ENCODE measurements around the gene LRMDA.

The LRMDA gene

DNA sequence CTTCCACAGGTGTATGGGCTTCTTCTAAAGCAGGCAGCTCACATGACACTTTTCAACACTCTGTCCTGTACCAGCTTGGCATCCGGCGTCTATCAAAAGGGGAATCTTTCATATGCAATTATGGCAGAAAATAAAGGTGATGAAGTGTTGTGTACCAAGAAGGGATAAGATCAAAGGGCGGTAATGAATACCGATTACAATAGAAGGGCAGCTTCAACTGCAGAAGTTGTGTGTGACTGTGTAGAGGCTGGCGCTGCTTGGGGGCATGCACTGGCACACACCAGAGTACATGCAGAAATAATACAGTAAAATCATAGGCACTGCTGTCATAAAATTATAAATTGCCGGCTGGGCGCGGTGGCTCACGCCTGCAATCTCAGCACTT is 744.7 kb downstream of the LRMDA start (continued):
- TF ChIP-seq, protein P1, sequence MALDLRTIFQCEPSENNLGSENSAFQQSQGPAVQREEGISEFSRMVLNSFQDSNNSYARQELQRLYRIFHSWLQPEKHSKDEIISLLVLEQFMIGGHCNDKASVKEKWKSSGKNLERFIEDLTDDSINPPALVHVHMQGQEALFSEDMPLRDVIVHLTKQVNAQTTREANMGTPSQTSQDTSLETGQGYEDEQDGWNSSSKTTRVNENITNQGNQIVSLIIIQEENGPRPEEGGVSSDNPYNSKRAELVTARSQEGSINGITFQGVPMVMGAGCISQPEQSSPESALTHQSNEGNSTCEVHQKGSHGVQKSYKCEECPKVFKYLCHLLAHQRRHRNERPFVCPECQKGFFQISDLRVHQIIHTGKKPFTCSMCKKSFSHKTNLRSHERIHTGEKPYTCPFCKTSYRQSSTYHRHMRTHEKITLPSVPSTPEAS (tag by site-specific recombination; IDR thresholded peaks at IDR 0.05), result no peak
- TF ChIP-seq MEIS1 (CRISPR knock-in tag; IDR thresholded peaks at IDR 0.05; ENCODE audit: borderline replicate concordance), result no peak

DNA sequence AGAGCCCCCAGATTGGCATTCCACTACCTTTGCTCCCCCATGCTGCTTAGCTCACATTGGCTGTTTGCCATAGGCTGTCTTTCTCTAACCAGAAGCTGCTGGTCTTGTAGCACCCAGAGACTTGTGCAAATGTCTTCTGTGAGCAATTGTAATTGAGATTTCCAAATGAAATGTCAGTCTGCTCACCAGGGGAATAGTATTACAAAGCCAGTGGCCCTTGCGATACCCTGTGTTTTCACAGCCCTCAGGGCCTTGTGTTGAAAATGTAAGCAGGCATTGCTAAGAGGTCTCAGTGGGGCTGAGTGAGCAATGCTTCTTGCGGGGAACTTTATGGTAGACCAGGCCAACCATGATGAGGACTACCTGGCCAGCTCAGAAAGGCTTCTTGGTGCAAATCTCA is 746.5 kb downstream of the LRMDA start:
- POLR2A ChIA-PET, result no interaction called here
- TF ChIP-seq ZNF121 (tag by site-specific recombination; IDR thresholded peaks at IDR 0.05) (no peak), ZNF112 (tag by site-specific recombination; IDR thresholded peaks at IDR 0.05) (no peak), SP2 (tag by site-specific recombination; IDR thresholded peaks at IDR 0.05) (no peak), ZNF830 (tag by site-specific recombination; IDR thresholded peaks at IDR 0.05; ENCODE audit: low read depth) (no peak), KLF10 (tag by site-specific recombination; IDR thresholded peaks at IDR 0.05) (no peak), ZNF404 (tag by site-specific recombination; IDR thresholded peaks at IDR 0.05) (no peak), ZNF292 (tag by site-specific recombination; IDR thresholded peaks at IDR 0.05; ENCODE audit: borderline replicate concordance, low read depth) (no peak), ZNF19 (tag by site-specific recombination; IDR thresholded peaks at IDR 0.05; ENCODE audit: low read depth) (no peak), ZNF433 (tag by site-specific recombination; IDR thresholded peaks at IDR 0.05; ENCODE audit: low read depth) (no peak), ZNF571 (tag by site-specific recombination; IDR thresholded peaks at IDR 0.05) (no peak), ZNF366 (tag by site-specific recombination; conservative IDR thresholded peaks at IDR 0.05) (no peak), ZNF623 (tag by site-specific recombination; IDR thresholded peaks at IDR 0.05) (no peak), ZNF555 (tag by site-specific recombination; conservative IDR thresholded peaks at IDR 0.05) (no peak)
- TF ChIP-seq, protein P2, sequence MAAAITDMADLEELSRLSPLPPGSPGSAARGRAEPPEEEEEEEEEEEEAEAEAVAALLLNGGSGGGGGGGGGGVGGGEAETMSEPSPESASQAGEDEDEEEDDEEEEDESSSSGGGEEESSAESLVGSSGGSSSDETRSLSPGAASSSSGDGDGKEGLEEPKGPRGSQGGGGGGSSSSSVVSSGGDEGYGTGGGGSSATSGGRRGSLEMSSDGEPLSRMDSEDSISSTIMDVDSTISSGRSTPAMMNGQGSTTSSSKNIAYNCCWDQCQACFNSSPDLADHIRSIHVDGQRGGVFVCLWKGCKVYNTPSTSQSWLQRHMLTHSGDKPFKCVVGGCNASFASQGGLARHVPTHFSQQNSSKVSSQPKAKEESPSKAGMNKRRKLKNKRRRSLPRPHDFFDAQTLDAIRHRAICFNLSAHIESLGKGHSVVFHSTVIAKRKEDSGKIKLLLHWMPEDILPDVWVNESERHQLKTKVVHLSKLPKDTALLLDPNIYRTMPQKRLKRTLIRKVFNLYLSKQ (tag by site-specific recombination; IDR thresholded peaks at IDR 0.05; ENCODE audit: borderline replicate concordance), result no peak
- TF ChIP-seq, protein P3, sequence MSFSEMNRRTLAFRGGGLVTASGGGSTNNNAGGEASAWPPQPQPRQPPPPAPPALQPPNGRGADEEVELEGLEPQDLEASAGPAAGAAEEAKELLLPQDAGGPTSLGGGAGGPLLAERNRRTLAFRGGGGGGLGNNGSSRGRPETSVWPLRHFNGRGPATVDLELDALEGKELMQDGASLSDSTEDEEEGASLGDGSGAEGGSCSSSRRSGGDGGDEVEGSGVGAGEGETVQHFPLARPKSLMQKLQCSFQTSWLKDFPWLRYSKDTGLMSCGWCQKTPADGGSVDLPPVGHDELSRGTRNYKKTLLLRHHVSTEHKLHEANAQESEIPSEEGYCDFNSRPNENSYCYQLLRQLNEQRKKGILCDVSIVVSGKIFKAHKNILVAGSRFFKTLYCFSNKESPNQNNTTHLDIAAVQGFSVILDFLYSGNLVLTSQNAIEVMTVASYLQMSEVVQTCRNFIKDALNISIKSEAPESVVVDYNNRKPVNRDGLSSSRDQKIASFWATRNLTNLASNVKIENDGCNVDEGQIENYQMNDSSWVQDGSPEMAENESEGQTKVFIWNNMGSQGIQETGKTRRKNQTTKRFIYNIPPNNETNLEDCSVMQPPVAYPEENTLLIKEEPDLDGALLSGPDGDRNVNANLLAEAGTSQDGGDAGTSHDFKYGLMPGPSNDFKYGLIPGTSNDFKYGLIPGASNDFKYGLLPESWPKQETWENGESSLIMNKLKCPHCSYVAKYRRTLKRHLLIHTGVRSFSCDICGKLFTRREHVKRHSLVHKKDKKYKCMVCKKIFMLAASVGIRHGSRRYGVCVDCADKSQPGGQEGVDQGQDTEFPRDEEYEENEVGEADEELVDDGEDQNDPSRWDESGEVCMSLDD (tag by site-specific recombination; IDR thresholded peaks at IDR 0.05), result no peak
- TF ChIP-seq, protein P4, sequence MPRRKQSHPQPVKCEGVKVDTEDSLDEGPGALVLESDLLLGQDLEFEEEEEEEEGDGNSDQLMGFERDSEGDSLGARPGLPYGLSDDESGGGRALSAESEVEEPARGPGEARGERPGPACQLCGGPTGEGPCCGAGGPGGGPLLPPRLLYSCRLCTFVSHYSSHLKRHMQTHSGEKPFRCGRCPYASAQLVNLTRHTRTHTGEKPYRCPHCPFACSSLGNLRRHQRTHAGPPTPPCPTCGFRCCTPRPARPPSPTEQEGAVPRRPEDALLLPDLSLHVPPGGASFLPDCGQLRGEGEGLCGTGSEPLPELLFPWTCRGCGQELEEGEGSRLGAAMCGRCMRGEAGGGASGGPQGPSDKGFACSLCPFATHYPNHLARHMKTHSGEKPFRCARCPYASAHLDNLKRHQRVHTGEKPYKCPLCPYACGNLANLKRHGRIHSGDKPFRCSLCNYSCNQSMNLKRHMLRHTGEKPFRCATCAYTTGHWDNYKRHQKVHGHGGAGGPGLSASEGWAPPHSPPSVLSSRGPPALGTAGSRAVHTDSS (tag by site-specific recombination; IDR thresholded peaks at IDR 0.05), result no peak
- H3K4me1 ChIP-seq (ENCODE audit: control insufficient read depth, insufficient read depth, low read length), result no peaks in the 10 kb centered on the region
- H3K27ac ChIP-seq (ENCODE audit: extremely low read depth, low read depth, low read length), result no peak overlapping the region
- no peaks in the 10 kb centered on the region for H3K36me3 ChIP-seq (ENCODE audit: control insufficient read depth in 2 of 2, insufficient read depth in 1 of 2, low read length in 2 of 2)
- H3K4me3 ChIP-seq (ENCODE audit: low read depth, low read length), result no peak overlapping the region
- H3K9me3 ChIP-seq (ENCODE audit: control insufficient read depth, insufficient read depth, low read depth, low read length), result no peaks in the 10 kb centered on the region
- CTCF ChIA-PET, result interaction anchor here (0.6 kb wide), 1 partner anchor 725 kb away, joined by 3 read pairs; no protein-coding TSS in a partner anchor
